OCI-LY7 (cell line): ENCODE data around the gene GATAD1. TPM values are rescaled to one million over a fixed set of nuclear protein-coding genes. Genes with fewer than 3 reads are reported as not detected.

Experiments used
- BruUV-seq: library from RNA; stranded (reverse); fragments of 400-500 nt; replicated peaks from 2 replicates; lab custom pipeline; 2021; lab: Mats Ljungman, UMichigan
- CTCF ChIA-PET: fragments of 300-600 bp; sonication (Branson Sonifier 250); formaldehyde crosslinking; loops from one replicate; lab custom pipeline; 2022; ENCODE audit warnings: antibody characterized with exemption; ENCODE audit not compliant: unreplicated experiment; lab: Charles Lee
- POLR2A ChIA-PET: fragments of 300-600 bp; sonication (Branson Sonifier 250); formaldehyde crosslinking; loops from one replicate; lab custom pipeline; 2022; ENCODE audit warnings: antibody characterized with exemption; lab: Charles Lee
- DNase-seq: peaks from one replicate; pipeline ENCODE4 v3.0.0-alpha.2; 2015; ENCODE audit warnings: low spot score
- H2AFZ ChIP-seq: fragments of 200-600 bp; sonication (generic), shearing (Covaris generic); 2 replicates; pipeline ENCODE4 v1.6.1; 2014; ENCODE audit warnings: mild to moderate bottlenecking, antibody characterized with exemption, low read length, moderate library complexity
- H3K27ac ChIP-seq: fragments of 200-600 bp; sonication (generic); 2 replicates; pipeline ENCODE4 v1.5.1; 2014; ENCODE audit warnings: mixed run types, low read depth, mild to moderate bottlenecking, moderate library complexity, low read length, inconsistent platforms; ENCODE audit not compliant: poor library complexity, severe bottlenecking
- H3K36me3 ChIP-seq: fragments of 200-600 bp; sonication (generic); 2 replicates; pipeline ENCODE4 v1.6.1; 2014; ENCODE audit warnings: mild to moderate bottlenecking, antibody characterized with exemption, low read length, moderate library complexity, mixed read lengths; ENCODE audit not compliant: insufficient read depth
- H3K4me1 ChIP-seq: fragments of 200-600 bp; sonication (generic); 2 replicates; pipeline ENCODE4 v1.5.1; 2014; ENCODE audit warnings: mild to moderate bottlenecking, low read length; ENCODE audit not compliant: insufficient read depth, poor library complexity, severe bottlenecking
- H3K4me2 ChIP-seq: fragments of 200-600 bp; sonication (generic); 2 replicates; pipeline ENCODE4 v1.6.1; 2014; ENCODE audit warnings: mild to moderate bottlenecking, low read length
- H3K4me3 ChIP-seq: fragments of 200-600 bp; sonication (generic); 2 replicates; pipeline ENCODE4 v1.5.1; 2014; ENCODE audit warnings: mild to moderate bottlenecking, low read depth, low read length; ENCODE audit not compliant: poor library complexity, severe bottlenecking
- H3K79me2 ChIP-seq: fragments of 200-600 bp; sonication (generic); 2 replicates; pipeline ENCODE4 v1.6.1; 2016; ENCODE audit warnings: low read depth, mild to moderate bottlenecking, low read length, moderate library complexity, mixed read lengths; ENCODE audit not compliant: insufficient read depth
- H3K9me2 ChIP-seq: fragments of 200-600 bp; sonication (generic); 2 replicates; pipeline ENCODE4 v1.6.1; 2016; ENCODE audit warnings: mild to moderate bottlenecking, low read length, mixed read lengths; ENCODE audit not compliant: insufficient read depth
- H3K9me3 ChIP-seq: fragments of 200-600 bp; sonication (generic); 2 replicates; pipeline ENCODE4 v1.6.1; 2014; ENCODE audit warnings: mild to moderate bottlenecking, mixed run types, low read length, mixed read lengths
- H4K20me1 ChIP-seq: fragments of 200-600 bp; sonication (generic); 2 replicates; pipeline ENCODE4 v1.6.1; 2014; ENCODE audit warnings: mild to moderate bottlenecking, antibody characterized with exemption, low read length, moderate library complexity, mixed read lengths; ENCODE audit not compliant: insufficient read depth
- EZH2phosphoT487 ChIP-seq: fragments of 200-600 bp; sonication (generic); IDR thresholded peaks from 2 replicates; pipeline ENCODE4 v1.6.1; 2018; ENCODE audit warnings: low read depth, borderline replicate concordance, mild to moderate bottlenecking, mixed run types, antibody characterized with exemption, low read length, moderate library complexity, mixed read lengths
- intact Hi-C: fragments of 100-400 bp; cut with micrococcal nuclease; formaldehyde crosslinking; loops from one replicate; pipeline ENCODE4 v1.10.0; 2022; ENCODE audit not compliant: unreplicated experiment
- total RNA-seq, 2 experiments: library from RNA; depleted of rRNA in 1 of 2; stranded (reverse); fragments of >200 nt in 1 of 2; shearing (Covaris generic) in 1 of 2; gene quantifications; 2 replicates each; pipeline ENCODE4 v1.2.3, GENCODE V29; 2014 to 2022
- TF ChIP-seq, protein P1 (sequence below): fragments of 200-600 bp; sonication (generic); conservative IDR thresholded peaks from 2 replicates; pipeline ENCODE4 v1.5.1; 2014; ENCODE audit warnings: mild to moderate bottlenecking, antibody characterized with exemption, low read length, moderate library complexity, mixed read lengths

GATAD1 gene
- total RNA-seq, 2 experiments from 2014 or later, result 19.6 to 37.9 TPM

DNA sequence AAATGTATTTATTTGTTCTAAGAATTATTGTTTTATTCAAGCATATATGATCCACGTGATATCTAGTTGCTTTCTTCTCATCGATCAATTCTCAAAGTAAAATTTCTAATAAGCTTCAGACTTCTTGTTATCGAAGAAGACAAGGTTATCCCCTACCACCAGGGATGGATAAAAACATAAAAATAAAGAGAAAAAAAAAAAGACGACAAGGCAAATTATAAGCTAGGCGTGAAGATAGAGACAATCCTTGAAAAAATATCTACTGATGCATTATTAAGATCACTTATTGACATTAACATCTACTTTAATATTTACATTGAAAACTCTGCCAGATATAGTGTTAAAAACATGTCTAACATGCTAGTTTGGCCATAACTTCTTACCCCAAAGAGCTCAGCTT is 61.7 kb downstream of the GATAD1 start:
- Histone ChIP-seq H3K4me3 (no peak overlapping the region), H3K9me3 (no peaks in the 10 kb centered on the region), H3K79me2 (no peaks in the 10 kb centered on the region), H3K27ac (no peak overlapping the region), H3K36me3 (peaks cover 72% of the 10 kb centered on the region), H4K20me1 (no peaks in the 10 kb centered on the region), H3K4me1 (no peaks in the 10 kb centered on the region), H2AFZ (no peak overlapping the region), H3K4me2 (no peak overlapping the region), H3K9me2 (no peaks in the 10 kb centered on the region)
- TF ChIP-seq, protein P1, sequence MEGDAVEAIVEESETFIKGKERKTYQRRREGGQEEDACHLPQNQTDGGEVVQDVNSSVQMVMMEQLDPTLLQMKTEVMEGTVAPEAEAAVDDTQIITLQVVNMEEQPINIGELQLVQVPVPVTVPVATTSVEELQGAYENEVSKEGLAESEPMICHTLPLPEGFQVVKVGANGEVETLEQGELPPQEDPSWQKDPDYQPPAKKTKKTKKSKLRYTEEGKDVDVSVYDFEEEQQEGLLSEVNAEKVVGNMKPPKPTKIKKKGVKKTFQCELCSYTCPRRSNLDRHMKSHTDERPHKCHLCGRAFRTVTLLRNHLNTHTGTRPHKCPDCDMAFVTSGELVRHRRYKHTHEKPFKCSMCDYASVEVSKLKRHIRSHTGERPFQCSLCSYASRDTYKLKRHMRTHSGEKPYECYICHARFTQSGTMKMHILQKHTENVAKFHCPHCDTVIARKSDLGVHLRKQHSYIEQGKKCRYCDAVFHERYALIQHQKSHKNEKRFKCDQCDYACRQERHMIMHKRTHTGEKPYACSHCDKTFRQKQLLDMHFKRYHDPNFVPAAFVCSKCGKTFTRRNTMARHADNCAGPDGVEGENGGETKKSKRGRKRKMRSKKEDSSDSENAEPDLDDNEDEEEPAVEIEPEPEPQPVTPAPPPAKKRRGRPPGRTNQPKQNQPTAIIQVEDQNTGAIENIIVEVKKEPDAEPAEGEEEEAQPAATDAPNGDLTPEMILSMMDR, result no peak
- no peak for TF ChIP-seq EZH2phosphoT487
- intact Hi-C loops, result loop anchor here (10.0 kb wide), 1 partner anchor 56 kb away; no protein-coding TSS in a partner anchor
- ChIA-PET CTCF (no interaction called here), POLR2A (interaction anchor here (0.5 to 0.7 kb wide), 2 partner anchors 19 to 48 kb away, joined by 3 to 4 read pairs; partner anchors contain the start of genes PEX1 and RBM48)
- BruUV-seq, result no TSS peak
- no peak for DNase-seq

Other genes starting within 250 kb of the GATAD1 start
- gene KRIT1, start 201.6 kb upstream of the GATAD1 start, total RNA-seq (2014; rRNA removed; shearing (Covaris generic)), result 35.7 and 50.0 TPM in 2 replicates
- 44.5 and 44.8 TPM in 2 replicates for gene KRIT1, start 201.6 kb upstream of the GATAD1 start, total RNA-seq (2022)
- 15.4 and 25.3 TPM in 2 replicates for gene ANKIB1, start 201.5 kb upstream of the GATAD1 start, total RNA-seq (2014; rRNA removed; shearing (Covaris generic))
- gene ANKIB1, start 201.5 kb upstream of the GATAD1 start, total RNA-seq (2022), result 42.3 and 51.6 TPM in 2 replicates
- not detected in 2 replicates for gene ERVW-1, start 30.5 kb downstream of the GATAD1 start, total RNA-seq (2014; rRNA removed; shearing (Covaris generic))
- not detected in 2 replicates for gene ERVW-1, start 30.5 kb downstream of the GATAD1 start, total RNA-seq (2022)
- 28.3 and 28.7 TPM in 2 replicates for gene PEX1, start 81.0 kb downstream of the GATAD1 start, total RNA-seq (2014; rRNA removed; shearing (Covaris generic))
- 36.0 and 47.4 TPM in 2 replicates for gene PEX1, start 81.0 kb downstream of the GATAD1 start, total RNA-seq (2022)
- gene RBM48, start 81.3 kb downstream of the GATAD1 start, total RNA-seq (2014; rRNA removed; shearing (Covaris generic)), result 7.7 and 10.7 TPM in 2 replicates
- 15.1 and 15.7 TPM in 2 replicates for gene RBM48, start 81.3 kb downstream of the GATAD1 start, total RNA-seq (2022)
- 27.5 and 30.5 TPM in 2 replicates for gene FAM133B, start 142.9 kb downstream of the GATAD1 start, total RNA-seq (2014; rRNA removed; shearing (Covaris generic))
- gene FAM133B, start 142.9 kb downstream of the GATAD1 start, total RNA-seq (2022), result 39.3 and 46.8 TPM in 2 replicates